SU-DHL-6 (cell line): ENCODE measurements around the gene WDR33.

Source experiments
- EZH2phosphoT487 ChIP-seq: fragments of 200-600 bp; sonication (generic), shearing (Covaris generic); conservative IDR thresholded peaks from 2 replicates; pipeline ENCODE4 v1.6.1; 2018; ENCODE audit warnings: mild to moderate bottlenecking, antibody characterized with exemption, low read length, moderate library complexity, mixed read lengths
- TF ChIP-seq, protein P1 (sequence below): fragments of 200-600 bp; sonication (generic); IDR thresholded peaks from one replicate; pipeline ENCODE4 v1.5.1; 2017; ENCODE audit warnings: antibody characterized with exemption, mild to moderate bottlenecking, low read length, moderate library complexity; ENCODE audit not compliant: insufficient read depth, poor library complexity, severe bottlenecking

GRCh38 chr2:127776122-127776780 lies 34.7 kb downstream of the WDR33 start:
- TF ChIP-seq, protein P1, sequence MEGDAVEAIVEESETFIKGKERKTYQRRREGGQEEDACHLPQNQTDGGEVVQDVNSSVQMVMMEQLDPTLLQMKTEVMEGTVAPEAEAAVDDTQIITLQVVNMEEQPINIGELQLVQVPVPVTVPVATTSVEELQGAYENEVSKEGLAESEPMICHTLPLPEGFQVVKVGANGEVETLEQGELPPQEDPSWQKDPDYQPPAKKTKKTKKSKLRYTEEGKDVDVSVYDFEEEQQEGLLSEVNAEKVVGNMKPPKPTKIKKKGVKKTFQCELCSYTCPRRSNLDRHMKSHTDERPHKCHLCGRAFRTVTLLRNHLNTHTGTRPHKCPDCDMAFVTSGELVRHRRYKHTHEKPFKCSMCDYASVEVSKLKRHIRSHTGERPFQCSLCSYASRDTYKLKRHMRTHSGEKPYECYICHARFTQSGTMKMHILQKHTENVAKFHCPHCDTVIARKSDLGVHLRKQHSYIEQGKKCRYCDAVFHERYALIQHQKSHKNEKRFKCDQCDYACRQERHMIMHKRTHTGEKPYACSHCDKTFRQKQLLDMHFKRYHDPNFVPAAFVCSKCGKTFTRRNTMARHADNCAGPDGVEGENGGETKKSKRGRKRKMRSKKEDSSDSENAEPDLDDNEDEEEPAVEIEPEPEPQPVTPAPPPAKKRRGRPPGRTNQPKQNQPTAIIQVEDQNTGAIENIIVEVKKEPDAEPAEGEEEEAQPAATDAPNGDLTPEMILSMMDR, result no peak
- TF ChIP-seq EZH2phosphoT487, result no peak
